HFFc6 (cell line): Measurements from ENCODE around the gene CXCL11. TPM values are rescaled to one million over a fixed set of nuclear protein-coding genes. Genes with fewer than 3 reads are reported as not detected.

Experiments
- DNase-seq: peaks from one replicate; pipeline ENCODE4 v3.0.0-alpha.2; 2018
- H3K27ac Mint-ChIP-seq: 2 replicates; pipeline ENCODE4 v1.8.0; 2020; ENCODE audit warnings: mild to moderate bottlenecking, mixed read lengths
- H3K27me3 Mint-ChIP-seq: 2 replicates; pipeline ENCODE4 v1.8.0; 2021; ENCODE audit warnings: mild to moderate bottlenecking, moderate library complexity, mixed read lengths; ENCODE audit not compliant: insufficient read depth
- H3K36me3 Mint-ChIP-seq: 2 replicates; pipeline ENCODE4 v1.8.0; 2021; ENCODE audit warnings: low read depth, mixed read lengths
- H3K4me1 Mint-ChIP-seq: 2 replicates; pipeline ENCODE4 v1.8.0; 2020; ENCODE audit warnings: low read depth, mixed read lengths
- H3K4me3 Mint-ChIP-seq: 2 replicates; pipeline ENCODE4 v1.8.0; 2020; ENCODE audit warnings: mild to moderate bottlenecking, moderate library complexity, mixed read lengths
- H3K9me3 Mint-ChIP-seq: 2 replicates; pipeline ENCODE4 v1.8.0; 2020; ENCODE audit warnings: mild to moderate bottlenecking, mixed read lengths
- long read RNA-seq: library from polyadenylated mRNA; unstranded; transcript quantifications from one replicate; pipeline ENCODE4 v2.0.0, GENCODE V29; 2019
- total RNA-seq, 6 experiments: library from RNA; stranded (reverse); fragmentation: NEBNext Ultra II Directional; extraction: Animal tissue kit (Norgen Biotek cat#: 25700); gene quantifications; 2 replicates in 1 of 6; 3 replicates in 5 of 6; pipeline ENCODE4 v1.2.3, GENCODE V29; 2021
- TF ChIP-seq, protein P1 (sequence below): fragments of 200-600 bp; sonication (generic); IDR thresholded peaks from 2 replicates; pipeline ENCODE4 v1.5.0; 2021; ENCODE audit warnings: antibody characterized with exemption, mild to moderate bottlenecking

The CXCL11 gene
- total RNA-seq, result not detected
- long read RNA-seq, result 0 reads

DNA sequence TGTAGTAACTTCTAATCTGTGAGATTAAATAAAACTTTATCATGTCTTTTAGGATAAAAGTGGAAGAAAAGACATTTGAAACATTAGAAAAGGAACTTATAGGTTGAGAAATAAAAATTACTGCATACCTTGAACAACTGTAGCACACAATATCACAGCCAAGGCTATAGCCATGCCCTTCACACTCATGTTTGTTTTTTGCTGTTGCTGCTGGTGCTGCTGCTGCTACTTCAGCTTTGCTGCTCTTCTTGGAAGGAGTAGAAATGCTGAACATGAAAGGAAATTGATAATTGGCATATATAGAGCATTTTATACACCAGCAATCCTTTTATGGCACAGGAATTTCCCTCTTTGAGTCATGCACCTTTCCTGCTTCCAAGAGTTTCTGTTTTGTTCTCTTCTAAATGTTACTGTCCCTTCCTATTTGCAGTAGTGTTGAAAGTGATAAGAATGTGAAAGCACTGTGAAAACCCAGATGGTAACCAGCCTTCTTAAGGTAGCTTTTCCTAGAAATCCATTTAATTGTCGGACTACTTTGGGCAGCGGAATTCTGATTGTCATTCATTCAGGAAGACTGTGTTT lies at the start of gene CXCL11:
TSS of gene CXCL11 (minus strand) at position 272 of the 582 bp plus-strand sequence. CDS start at position 189, 83 bp downstream.
- Mint-ChIP-seq H3K4me1 (no peaks in the 10 kb centered on the region), H3K27ac (no peak within 1 kb of the TSS), H3K4me3 (no peak within 1 kb of the TSS), H3K36me3 (no peaks in the 10 kb centered on the region), H3K27me3 (peaks cover 10% of the 10 kb centered on the region), H3K9me3 (no peaks in the 10 kb centered on the region)
- no peak for DNase-seq
- TF ChIP-seq, protein P1, sequence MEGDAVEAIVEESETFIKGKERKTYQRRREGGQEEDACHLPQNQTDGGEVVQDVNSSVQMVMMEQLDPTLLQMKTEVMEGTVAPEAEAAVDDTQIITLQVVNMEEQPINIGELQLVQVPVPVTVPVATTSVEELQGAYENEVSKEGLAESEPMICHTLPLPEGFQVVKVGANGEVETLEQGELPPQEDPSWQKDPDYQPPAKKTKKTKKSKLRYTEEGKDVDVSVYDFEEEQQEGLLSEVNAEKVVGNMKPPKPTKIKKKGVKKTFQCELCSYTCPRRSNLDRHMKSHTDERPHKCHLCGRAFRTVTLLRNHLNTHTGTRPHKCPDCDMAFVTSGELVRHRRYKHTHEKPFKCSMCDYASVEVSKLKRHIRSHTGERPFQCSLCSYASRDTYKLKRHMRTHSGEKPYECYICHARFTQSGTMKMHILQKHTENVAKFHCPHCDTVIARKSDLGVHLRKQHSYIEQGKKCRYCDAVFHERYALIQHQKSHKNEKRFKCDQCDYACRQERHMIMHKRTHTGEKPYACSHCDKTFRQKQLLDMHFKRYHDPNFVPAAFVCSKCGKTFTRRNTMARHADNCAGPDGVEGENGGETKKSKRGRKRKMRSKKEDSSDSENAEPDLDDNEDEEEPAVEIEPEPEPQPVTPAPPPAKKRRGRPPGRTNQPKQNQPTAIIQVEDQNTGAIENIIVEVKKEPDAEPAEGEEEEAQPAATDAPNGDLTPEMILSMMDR, result no peak

DNA sequence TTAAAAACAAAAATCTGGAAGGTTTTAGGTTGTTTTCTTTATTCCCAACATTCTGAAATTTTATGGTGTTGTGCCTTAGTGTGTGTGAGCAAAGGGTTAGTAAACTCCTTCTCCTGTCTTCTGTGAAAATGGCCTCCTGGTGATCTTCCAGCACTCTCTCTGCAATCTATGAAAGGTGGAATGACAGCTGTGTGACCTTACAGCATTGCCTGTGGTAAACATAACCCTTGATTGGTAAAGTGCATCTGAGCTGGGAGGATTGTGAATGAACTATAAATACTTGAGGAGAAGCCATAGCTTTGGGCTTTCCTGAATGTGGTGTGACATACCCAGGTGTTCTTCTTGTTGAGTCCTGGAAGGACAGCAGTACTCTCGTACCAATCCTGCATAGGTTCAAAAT lies 48.7 kb upstream of the CXCL11 start:
- H3K9me3 Mint-ChIP-seq, result no peaks in the 10 kb centered on the region
- no peak for DNase-seq
- no peak overlapping the region for H3K4me3 Mint-ChIP-seq

DNA sequence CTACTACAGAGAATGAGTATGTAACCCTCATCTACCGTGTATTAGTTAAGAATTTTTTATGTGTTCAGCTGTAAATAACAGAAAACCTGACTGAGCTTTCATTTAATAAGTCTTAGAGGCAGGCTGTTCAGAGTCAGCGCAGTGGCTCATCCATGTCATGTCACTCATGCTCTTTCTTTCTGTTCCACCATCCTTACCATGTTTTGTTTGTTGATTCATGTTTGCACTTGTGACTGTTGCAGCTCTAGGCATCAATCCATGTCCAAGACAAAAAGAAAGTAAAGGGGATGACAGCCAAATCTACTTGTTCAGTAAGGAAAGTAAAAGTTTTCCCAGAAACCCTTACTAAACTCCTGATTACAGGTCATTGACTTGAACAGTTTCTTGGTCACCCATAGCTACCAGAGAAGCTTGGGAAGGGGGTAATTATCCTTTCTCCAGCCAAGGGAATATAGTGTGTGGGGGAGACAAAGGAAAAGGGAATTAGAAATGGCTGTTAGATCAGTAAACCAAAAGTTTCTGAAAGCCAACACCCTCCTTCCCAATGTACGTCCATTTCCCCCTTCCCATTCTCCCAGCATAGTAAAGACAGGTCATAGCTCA lies 47.6 kb upstream of the CXCL11 start:
- DNase-seq, result no peak
- no peaks in the 10 kb centered on the region for H3K36me3 Mint-ChIP-seq
- H3K27ac Mint-ChIP-seq, result no peak overlapping the region
- peaks cover 27% of the 10 kb centered on the region for H3K27me3 Mint-ChIP-seq
- H3K9me3 Mint-ChIP-seq, result no peaks in the 10 kb centered on the region
- TF ChIP-seq, protein P1, result no peak
- H3K4me3 Mint-ChIP-seq, result no peak overlapping the region; the same call in 1 of the 2 replicates
- peaks cover 8% of the 10 kb centered on the region for H3K4me1 Mint-ChIP-seq

More for the DNA sequence above, 48.7 kb upstream of the CXCL11 start:
- Mint-ChIP-seq H3K27ac (no peak overlapping the region), H3K36me3 (no peaks in the 10 kb centered on the region), H3K27me3 (peaks cover 18% of the 10 kb centered on the region), H3K4me1 (peaks cover 13% of the 10 kb centered on the region)
- TF ChIP-seq, protein P1, result no peak

DNA sequence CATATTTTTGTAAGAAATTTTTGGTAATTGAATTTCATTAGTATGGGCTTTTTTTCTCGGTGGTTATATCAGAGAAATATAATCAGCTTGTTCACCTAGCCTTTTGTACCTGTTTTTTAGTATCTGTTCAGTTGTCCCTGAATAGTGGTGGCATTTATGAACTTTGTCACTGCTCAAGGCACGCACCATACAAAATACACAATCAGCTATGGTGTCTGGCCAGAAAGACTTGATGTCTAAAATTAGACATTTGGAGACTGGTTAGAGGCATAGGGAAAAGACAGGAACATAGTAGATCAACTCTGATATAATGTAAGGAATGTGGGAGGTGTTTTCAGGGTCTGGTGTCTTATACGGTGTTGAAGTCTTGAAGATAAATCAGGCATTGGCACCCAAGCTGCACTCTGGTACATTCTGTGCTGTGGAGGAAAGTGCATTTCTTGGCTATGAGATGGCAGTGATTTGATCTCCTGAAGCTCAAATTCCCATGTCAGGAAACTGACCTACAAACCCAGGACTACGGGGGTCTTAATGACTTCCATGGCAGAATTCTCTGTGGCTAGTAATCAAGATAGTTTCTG lies 42.3 kb upstream of the CXCL11 start:
- no peak overlapping the region for H3K4me3 Mint-ChIP-seq
- no peak for DNase-seq
- TF ChIP-seq, protein P1, result no peak
- H3K36me3 Mint-ChIP-seq, result no peaks in the 10 kb centered on the region
- H3K27me3 Mint-ChIP-seq, result peaks cover 19% of the 10 kb centered on the region
- no peak overlapping the region for H3K27ac Mint-ChIP-seq
- H3K9me3 Mint-ChIP-seq, result no peaks in the 10 kb centered on the region
- no peaks in the 10 kb centered on the region for H3K4me1 Mint-ChIP-seq

DNA sequence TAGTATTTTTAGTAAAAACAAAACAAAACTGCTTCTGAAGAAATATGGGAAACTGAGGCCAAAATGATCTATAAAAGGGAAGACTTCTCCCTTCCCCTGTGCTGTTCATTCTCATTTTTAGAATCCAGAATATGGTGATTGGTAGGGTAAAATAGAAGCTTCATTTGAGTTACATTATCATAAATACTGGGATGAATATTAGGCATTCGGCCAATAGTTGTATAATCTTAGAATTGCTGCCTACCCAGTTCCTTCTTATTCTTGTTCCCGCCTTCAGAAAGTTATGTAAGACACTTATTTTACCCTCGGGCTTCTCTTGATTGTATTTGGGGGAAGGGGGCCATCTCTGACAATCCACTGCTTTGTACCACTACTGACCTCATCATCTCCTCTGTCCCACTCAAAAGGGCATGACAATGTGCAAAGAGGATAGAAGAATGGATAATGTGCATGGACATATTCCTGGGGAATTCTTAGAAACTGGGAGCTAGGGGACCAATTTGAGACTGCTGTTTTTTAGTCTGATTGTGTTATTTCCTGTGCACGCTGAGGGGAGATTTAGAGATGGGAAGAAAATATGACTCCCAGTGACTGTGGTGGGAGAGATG lies 39.2 kb upstream of the CXCL11 start:
- no peaks in the 10 kb centered on the region for H3K36me3 Mint-ChIP-seq
- H3K9me3 Mint-ChIP-seq, result no peaks in the 10 kb centered on the region
- no peak overlapping the region for H3K27ac Mint-ChIP-seq
- peaks cover 18% of the 10 kb centered on the region for H3K27me3 Mint-ChIP-seq
- no peak for DNase-seq
- H3K4me3 Mint-ChIP-seq, result no peak overlapping the region
- TF ChIP-seq, protein P1, result no peak
- H3K4me1 Mint-ChIP-seq, result no peaks in the 10 kb centered on the region
